Stimulated activated CD8-positive, alpha-beta memory T cell treated with anti-CD3 and anti-CD28 coated beads, Interleukin-15, amount 100 ng/mL, for 1 hour (primary cell): Measurements from ENCODE around the gene B3GALT4.
"Not testable (repeated sequence)": the region's sequence is repeated elsewhere in the genome, so short reads cannot be mapped to it uniquely, and the experiment has no call there.

Experiments
- DNase-seq: peaks from one replicate; pipeline ENCODE4 v3.0.0-alpha.2; 2020; ENCODE audit warnings: low read depth

Gene B3GALT4, protein sequence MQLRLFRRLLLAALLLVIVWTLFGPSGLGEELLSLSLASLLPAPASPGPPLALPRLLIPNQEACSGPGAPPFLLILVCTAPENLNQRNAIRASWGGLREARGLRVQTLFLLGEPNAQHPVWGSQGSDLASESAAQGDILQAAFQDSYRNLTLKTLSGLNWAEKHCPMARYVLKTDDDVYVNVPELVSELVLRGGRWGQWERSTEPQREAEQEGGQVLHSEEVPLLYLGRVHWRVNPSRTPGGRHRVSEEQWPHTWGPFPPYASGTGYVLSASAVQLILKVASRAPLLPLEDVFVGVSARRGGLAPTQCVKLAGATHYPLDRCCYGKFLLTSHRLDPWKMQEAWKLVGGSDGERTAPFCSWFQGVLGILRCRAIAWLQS

DNA sequence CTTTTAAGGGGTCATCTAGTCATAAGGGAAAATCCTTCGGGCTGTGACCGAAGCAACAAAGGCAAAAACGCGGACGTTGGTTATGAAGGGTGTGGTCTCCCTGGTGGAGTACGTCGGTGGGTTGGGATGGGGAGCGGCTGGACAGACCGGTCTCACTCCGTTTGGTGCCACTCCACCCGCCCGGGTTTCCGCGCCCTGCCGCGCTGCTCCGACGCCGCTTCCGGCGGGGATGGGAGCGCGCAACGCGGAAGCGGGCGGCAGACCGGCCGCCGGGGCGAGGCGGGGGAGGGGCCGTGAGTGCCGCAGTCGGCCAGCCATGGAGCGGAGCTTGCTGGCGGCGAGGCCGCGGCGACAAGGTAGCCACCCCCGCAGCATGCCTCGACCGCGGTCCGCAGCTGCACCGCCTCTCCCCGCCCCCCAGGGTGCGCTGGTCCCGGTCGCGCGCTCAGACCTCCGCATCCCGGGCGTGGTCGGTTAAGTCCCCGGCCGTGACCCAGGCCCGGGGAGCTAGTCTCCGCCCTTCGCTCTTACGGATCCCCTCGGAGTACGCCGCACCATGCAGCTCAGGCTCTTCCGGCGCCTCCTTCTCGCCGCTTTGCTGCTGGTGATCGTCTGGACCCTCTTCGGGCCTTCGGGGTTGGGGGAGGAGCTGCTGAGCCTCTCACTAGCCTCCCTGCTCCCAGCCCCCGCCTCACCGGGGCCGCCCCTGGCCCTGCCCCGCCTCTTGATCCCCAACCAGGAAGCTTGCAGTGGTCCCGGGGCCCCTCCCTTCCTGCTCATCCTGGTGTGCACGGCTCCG lies at the start of gene B3GALT4:
Gene B3GALT4, plus strand, starts transcription at position 260 of the 799 bp plus-strand sequence. Its CDS starts 297 bp downstream, at position 557.
- no peak for DNase-seq

DNA sequence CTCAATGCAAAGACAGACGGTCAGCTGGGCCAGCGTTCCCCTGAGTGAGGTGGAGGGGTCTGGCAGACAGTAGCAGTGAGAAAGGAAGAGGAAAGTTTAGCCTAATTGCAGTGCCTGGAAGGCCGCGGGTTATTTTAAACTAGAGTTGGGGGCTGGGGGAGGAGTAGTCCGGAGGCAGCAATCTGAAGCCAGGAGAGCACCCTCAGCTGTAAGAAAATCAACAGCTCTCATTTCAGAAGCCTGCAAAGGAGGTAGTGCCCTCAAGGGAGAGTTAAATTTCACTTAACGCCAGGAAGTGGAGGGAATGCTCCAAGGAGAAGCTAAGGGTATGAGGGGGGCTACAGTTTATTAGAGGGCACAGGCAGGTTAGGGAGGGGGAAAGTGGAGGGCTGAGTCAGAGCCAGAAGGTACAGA lies 41.7 kb upstream of the B3GALT4 start:
- DNase-seq, result no peak

DNA sequence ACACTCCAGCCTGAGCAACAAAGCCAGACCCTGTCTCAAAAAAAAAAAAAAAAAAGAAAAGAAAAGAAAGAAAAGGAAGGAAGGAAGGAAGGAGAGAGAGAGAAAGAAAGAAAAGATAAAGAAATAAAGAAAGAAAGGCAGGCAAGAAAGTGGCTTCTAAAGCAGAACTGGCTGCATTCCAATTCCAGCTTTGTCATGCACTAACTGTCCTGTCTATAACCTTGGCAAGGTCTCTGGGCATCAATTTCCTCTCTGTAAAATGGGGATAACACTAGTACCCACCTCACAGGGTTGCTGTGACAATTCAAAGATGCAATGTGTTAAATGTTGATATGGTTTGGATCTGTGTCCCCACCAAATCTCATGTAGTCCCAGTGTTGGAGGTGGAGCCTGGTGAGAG lies 40.6 kb upstream of the B3GALT4 start:
- DNase-seq, result no peak

DNA sequence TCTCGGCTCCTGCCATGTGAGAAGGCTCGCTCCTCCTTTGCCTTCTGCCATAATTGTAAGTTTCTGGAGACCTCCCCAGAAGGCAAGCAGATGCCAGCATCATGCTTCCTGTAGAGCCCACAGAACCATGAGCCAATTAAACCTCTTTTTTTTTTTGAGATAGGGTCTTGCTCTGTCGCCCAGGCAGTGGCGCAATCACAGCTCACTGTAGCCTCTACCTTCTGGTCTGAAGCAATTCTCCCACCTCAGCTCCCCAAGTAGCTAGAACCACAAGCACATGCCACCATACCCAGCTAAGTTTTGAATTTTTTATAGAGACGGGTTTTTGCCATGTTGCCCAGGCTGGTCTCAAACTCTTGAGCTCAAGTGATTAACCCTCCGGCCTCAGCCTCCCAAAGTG lies 40.1 kb upstream of the B3GALT4 start:
- DNase-seq, result no peak

DNA sequence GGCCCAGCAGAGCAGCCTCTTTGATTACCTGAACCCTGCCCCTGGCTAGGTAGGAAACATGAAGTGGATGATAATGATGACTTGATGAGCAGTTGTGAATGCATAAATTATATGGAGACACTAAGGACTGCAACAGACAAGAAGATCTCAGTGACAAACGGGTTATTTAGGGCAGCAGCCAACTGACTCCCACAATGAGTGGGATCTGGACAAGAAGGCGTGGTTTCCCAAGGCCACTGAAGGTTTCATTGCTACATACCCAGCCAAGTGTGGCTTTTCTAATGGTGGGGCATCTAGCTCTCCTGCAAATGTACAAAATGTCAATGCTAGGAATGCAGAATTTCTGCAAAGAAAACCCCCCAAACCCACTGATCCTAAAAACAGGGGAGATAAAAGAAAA lies 39.2 kb upstream of the B3GALT4 start:
- DNase-seq, result no peak

DNA sequence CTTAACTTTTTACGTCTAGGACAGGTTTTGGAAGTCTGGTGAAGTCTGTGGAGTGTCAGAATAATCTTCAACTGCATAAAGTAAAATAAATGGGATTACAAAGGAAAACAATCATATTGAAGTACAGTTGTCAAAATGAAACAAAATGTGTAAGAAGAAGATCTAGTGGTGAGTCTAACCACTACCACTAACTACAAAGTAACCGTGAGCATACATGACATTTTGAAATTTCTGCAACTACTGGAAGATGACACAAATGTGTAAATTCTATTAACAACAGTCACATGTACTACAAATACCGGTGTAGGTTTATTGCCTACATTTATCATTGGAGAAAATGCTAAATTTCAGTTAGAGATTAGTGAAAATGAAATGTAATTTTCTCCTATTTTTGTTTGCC lies 35.0 kb upstream of the B3GALT4 start:
- no peak for DNase-seq

DNA sequence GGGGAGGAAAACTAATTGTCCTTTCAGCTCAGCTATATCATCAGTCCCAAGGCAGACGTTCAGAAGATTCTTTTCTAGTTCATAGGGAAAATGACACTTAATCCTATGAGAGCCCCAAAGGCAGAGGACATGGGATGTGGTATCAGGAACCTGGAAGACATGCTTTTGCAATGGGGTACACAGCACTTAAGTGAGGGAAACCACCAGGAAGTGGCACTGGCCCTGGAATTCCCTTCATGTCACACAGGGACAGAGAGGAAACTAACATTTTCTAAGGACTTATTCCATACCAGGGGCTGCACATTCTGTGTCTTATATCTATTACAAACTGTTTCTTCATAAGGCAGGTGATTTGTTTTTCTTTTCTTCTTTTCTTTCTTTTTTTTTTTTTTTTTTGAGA lies 33.4 kb upstream of the B3GALT4 start:
- no peak for DNase-seq

DNA sequence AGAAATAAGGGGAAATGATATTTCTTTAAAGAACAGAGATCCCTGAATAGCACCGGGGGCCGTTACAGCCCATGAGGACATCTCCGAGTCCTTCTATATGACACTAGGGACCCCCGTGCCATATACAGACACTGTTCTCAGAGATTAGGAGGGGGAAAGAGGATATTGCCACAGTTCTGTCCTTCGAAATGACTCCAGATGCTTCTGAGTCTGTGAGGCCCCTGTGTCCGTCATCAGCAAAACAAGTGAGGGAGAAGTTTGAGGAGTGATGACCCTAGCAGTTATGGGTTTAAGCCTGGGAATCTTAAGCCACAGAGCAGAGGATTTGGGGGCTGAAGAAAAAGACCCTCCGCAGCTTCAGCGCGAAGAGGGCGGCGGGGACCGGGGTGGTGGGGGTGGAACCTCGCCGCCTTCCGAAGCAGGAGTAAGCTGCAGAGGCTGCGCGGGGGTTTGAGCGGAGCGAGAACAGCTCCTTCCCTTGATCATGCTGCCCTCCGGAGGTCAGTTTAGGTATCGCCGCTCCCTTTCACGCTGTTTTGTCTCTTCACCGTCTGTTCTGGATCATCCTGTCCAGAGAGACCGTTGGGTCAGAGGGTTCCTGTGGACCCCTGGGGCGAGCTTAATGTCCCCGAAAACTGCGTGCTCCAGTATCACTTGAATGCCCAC lies 28.8 kb upstream of the B3GALT4 start:
- DNase-seq, result peak; percentile 94

DNA sequence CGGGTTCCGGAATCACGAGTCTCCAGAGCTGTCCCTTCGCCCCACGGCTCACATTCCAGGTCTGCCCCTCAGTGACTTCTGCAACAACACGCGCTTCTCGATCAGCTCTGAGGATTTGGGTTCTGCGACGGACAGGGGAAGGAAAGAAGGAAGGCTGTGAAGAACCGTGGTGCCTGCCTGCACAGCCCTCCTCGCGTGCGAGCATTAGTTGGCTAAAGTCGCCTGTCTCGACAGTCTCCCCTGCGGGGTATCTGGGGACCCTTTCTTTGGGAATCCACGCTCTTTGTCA lies 28.3 kb upstream of the B3GALT4 start:
- DNase-seq, result no peak

DNA sequence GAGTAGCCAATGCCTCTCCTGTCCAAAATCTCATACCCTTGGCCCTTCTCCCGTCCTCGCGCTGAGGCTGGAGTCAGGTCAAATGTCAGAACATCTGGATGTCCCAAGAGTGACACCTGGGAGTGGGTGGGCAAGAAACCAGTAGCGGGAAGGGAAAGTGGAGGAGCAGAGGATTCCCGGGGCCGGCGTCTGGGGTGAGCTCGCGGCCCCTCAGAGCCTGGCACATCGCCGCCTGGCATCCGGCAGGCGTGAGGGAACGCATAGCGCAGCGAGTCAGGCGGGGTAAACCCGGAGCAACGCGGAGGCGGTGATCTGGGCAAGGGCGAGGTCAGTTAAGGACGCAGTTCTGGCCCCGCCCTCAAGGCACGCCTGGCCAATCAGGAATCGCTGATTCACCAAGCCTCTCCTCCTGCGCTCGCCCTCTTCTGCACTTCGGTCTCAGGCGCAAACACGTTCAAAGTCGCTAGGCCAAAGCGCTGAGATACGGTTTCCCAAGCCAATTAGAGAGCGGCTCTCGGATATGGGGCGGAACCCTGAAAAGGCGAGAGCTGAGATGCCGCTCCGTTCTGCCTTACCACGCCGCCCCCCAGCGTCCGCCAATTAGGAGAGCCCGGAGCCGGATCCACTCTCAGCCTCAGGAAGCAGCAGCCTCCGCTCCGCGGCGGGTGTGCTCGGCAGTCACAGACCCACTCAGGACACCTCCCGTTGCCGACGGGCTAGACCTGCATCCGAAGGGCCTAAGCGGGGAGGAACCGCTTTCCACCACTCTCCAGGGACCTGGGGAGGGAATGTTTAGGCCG lies 27.8 kb upstream of the B3GALT4 start:
- DNase-seq, result peak; percentile 88

DNA sequence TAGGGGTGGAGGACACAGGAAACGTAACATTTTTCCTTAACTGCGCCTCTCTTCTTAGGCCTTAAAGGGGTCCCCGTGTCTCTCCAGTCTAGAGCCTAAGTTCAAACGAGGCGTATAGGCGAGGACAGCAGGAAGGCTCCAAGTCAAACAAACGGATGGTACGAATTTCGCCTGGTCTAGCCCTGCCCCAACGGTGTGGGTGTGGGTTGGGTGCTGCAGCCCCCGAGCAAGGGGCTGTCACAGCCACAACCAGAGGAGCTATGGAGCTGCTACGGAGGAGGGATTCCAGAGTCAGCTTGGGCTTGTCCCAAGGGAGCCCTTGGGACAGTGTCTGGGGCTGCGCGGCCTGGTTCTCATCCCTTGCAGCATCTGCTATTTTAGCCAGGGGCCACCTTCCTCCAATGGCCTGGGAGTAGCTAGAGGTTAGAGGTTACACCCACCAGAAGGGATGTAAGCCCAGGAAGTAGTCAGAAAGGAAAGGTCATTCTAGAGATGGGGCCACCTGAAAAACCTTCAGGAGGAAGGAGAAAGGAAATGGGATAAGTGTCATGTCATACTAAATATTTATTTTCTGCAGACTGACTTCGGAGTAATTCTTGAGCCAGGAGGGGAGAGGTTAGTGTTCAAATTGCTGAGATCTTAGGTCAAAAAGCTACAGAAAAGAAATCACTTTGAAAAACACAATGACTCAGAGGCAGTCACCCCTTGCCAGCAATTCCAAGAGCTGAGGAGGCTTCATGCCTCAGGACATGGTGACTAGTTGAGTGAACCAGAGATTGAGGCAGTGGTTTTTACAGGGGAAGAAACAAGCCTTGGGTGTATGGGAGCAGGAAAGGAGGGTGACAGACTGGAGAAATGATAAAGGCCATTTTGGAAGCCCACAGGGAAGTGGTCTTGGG lies 26.9 kb upstream of the B3GALT4 start:
- DNase-seq, result no peak

DNA sequence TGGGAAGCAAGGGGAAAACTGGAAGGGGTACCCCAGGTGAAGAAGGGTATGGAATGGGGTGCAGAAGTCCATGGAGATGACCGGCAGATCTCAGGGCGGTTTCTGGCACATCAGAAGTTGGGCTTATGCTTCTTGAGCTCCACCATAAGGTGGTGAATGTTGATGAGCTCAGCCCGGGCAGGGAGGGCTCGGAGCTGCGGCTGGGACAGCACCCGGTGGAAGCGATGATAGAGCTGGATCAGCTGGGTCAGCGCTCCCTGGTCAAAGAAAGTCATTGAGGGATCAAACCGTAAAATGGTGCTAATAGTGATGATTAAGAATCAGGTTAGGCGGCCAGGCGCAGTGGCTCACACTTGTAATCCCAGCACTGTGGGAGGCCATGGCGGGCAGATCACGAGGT lies 26.2 kb upstream of the B3GALT4 start:
- no peak for DNase-seq

DNA sequence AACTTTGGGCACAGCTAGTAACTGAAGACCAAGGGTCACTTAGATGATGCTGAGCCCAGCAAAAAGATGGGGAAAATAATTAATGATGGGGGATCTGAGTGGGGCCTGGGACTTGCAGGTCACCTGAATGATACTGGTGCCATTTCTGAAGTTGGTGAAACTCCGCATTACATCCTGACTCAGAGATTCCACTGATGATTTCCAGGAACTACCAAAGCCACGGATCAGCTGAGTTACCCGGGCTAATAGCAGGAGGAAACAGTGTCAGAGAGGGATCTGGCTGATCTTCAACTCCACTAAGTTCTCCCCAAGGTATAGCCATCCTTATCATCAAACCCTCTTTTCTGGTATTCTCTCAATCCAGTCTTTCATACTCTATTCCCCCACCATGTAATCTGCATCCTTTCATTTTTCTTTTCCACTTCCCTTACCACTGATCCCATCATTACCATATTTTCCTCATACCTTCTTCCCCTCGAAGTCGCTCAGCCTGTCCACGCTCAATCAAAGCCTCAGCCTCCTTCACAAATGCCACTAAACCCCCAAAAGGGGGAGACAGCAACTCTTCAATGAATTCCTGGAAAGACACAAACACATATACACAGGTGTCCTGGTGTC lies 25.4 kb upstream of the B3GALT4 start:
- no peak for DNase-seq

DNA sequence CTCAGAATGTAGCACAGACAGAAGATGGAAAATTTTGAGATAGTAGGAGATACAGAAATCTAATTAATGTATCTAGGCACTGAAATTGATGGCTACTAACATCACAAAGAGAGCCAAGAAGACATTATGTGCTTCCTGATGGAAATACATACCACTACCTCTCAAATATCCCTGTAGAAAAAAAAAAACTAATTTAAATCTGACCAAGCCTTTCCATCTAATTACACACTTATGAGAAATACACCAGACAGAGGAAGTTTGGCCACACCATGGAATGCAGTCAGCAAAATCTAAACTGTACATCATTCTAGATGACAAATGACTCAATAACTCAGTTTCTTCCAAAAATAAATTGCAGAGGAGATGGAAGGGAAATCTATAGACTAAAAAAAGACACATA lies 24.2 kb upstream of the B3GALT4 start:
- no peak for DNase-seq

DNA sequence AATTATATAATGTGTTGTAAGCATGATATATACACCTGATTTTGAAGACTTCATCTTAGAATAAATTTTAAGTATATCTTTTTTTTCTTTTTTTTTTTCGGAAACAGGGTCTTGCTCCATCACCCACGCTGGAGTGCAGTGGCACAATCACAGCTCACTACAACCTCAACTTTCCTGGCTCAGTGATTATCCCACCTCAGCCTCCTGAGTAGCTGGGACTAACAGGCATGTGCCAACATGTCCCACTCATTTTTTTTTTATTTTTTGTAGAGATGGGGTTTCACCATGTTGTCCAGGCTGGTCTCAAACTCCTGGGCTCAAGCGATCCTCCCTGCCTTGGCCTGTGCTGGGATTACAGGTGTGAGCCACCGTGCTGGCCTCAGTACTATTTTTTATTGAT lies 22.3 kb upstream of the B3GALT4 start:
- DNase-seq, result no peak

DNA sequence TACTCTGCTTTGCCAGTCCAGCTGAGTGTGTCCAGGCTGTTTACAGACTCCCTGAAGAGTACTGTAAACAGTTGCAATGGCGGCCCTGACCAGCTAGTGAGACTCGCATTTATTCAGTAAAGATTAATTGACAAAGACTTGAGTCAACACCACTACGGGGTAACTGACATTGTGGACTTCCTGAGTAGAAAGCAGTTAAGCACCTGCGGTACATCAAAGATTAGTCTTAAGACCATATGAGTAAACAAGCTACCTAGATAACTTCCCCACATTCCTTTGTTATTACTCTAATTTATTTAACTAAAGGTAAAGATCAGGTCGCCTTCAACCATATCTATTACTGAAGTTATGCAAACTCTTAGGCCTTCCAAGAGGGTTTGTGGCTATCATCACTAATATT lies 17.9 kb upstream of the B3GALT4 start:
- no peak for DNase-seq

DNA sequence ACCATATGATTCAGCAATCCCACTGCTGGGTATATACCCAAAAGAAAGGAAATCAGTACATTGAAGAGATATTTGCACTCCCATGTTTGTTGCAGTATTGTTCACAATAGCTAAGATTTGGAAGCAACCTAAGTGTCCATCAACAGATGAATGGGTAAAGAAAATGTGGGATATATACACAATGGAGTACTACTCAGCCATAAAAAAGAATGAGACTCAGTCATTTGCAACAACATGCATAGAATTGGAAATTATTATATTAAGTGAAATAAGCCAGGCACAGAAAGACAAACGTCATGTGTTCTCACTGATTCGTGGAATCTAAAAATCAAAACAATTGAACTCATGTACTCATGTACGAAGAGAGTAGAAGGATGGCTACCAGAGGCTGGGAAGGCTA lies 14.4 kb upstream of the B3GALT4 start:
- DNase-seq, result not testable (repeated sequence)

DNA sequence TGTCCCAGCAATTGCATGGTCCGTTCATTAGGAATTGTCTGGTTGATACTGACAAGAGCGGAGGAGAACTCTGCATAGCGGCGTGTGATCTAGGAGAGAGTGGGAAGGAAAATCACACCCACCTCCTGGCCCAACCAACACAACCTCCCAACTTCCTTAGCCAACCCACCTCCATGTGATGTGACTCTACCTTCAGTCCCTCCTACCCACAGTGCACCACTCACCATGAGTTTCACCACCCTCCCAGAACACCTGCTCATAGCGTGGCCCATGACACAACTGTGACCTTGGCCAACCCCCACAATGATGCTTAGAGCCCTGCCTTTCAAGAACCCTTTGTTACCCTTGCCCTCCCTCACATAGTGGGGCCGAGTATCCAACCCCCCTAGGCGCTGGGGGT lies 12.9 kb upstream of the B3GALT4 start:
- no peak for DNase-seq

DNA sequence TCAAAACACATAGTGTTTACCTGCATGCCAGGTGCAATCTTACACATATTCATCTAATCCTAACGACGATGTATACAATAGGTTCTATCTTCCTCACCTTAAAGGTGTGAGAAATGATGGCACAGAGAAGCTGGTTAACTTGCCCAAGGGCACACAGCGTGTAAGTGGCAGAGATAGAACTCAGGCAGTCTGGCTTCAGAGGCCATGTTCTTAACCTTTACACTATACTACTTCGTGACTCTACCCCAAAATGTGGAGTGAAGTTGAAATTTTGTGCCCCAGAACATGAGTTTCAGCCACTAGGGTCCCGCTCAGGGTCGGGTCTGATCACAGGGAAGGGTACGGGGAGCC lies 5.8 kb upstream of the B3GALT4 start:
- DNase-seq, result no peak

DNA sequence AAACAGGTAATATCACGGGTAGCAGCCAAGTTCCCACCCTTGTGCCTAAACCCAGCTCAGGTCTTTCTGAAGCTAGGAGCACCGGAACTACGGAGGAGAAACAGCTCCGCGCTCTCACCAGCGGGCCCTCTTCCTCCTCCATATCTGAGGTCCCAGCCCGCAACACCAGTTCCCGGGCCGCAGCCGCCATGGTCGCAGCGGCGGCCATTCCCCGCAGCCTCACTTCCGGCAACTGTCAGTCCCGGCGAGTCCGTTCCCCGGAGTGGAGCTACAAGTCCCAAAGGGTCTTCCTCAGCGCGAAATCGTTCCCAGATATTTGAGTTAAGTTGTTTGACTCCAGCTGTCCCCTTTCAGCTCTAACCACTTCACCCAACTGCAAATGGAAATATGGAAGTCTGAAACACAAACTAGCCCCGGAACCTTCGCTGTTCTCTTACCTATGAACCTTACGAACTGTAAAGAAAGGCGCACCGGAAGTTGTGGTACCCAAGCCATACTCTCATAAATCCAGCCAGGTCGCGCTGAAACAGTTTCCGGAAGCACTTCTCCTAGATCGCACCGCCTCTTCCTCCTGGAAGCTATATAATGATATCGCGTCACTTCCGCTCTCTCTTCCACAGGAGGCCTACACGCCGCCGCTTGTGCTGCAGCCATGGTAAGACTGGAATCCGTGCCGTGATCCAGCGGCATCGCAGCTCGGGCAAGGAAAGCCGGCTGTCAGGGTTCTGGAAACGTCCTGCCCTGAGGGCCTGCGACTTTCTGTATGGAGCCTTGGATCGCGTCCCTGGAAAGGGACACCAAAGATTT lies 5.3 kb upstream of the B3GALT4 start, which contains the start of the genes RPS18 and VPS52:
Gene RPS18, plus strand, starts transcription at position 608 of the 807 bp plus-strand sequence. Its CDS starts 45 bp downstream, at position 653.
Gene VPS52, minus strand, starts transcription at position 409 of the 807 bp plus-strand sequence. Its CDS starts 201 bp downstream, at position 208.
- DNase-seq, result peak; percentile 77
